H1 (cell line): Measurements from ENCODE around the gene LPAR2. TPM values are rescaled to one million over a fixed set of nuclear protein-coding genes. Genes with fewer than 3 reads are reported as not detected.

Experiments
- CBX5 ChIP-seq: fragments of 300-800, 300-1000 bp; sonication (generic); IDR thresholded peaks from 2 replicates; pipeline ENCODE4 v1.7.1; 2016; ENCODE audit warnings: antibody characterized with exemption, low read length, low read depth
- SIX5 ChIP-seq: IDR thresholded peaks from 2 replicates; pipeline ENCODE4 v1.6.1; 2011; ENCODE audit warnings: mild to moderate bottlenecking, low read depth, low read length
- polyA plus RNA-seq, 7 experiments: library from polyadenylated mRNA; depleted of rRNA in 3 of 7; stranded (reverse) in 5 of 7; unstranded in 2 of 7; fragments of >200 nt in 5 of 7; fragments of 200-250 nt in 2 of 7; gene quantifications; 1 replicate in 5 of 7; 2 replicates in 1 of 7; 4 replicates in 1 of 7; pipeline versions ENCODE4 v1.2.1 to v1.2.3, GENCODE V29; 2011 to 2013; ENCODE audit warnings: missing spikeins in 2 of 7, mixed read lengths in 2 of 7
- total RNA-seq: library from RNA; stranded (reverse); fragmentation: NEBNext Ultra II Directional; extraction: Animal tissue kit (Norgen Biotek cat#: 25700); gene quantifications from 2 replicates; pipeline ENCODE4 v1.2.1, GENCODE V29; 2021

Gene LPAR2
- total and polyA plus RNA-seq, 2 of the 8 experiments (the other 6 are each of a cell fraction or from before 2014, with no cell fraction given), result 47.6 to 70.2 TPM

- TF ChIP-seq SIX5 (no peak), CBX5 (no peak)
Observed at GRCh38 chr19:19579533-19580361, 48.3 kb downstream of the LPAR2 start (continued).
